ENCODE data around the gene PKD1L1.
A peak's percentile ranks its signal among the peaks of the same experiment; 100 is the strongest.

The PKD1L1 gene

GRCh38 chr7:47897831-47898230 lies 50.4 kb downstream of the PKD1L1 start:
- no peaks in the 10 kb centered on the region for H3K36me3 ChIP-seq (ENCODE audit: insufficient read depth, low read length)
- no peak overlapping the region for H3K4me3 ChIP-seq (ENCODE audit: low read depth, low read length)
- H3K79me2 ChIP-seq (ENCODE audit: control insufficient read depth, insufficient read depth, low read length, unreplicated experiment), result no peaks in the 10 kb centered on the region
- H3K27me3 ChIP-seq (ENCODE audit: insufficient read depth, low read length), result no peaks in the 10 kb centered on the region
- H2AFZ ChIP-seq (ENCODE audit: low read length, unreplicated experiment), result no peak overlapping the region
- H3K4me1 ChIP-seq (ENCODE audit: control insufficient read depth, insufficient read depth, low read length, unreplicated experiment), result peaks cover 15% of the 10 kb centered on the region
- H3K27ac ChIP-seq (ENCODE audit: low read depth, low read length), result no peak overlapping the region

GRCh38 chr7:47896809-47897423 lies 51.4 kb downstream of the PKD1L1 start:
- Histone ChIP-seq H3K36me3 (ENCODE audit: insufficient read depth, low read length) (no peaks in the 10 kb centered on the region), H3K4me3 (ENCODE audit: low read depth, low read length) (no peak overlapping the region), H3K4me1 (ENCODE audit: control insufficient read depth, insufficient read depth, low read length, unreplicated experiment) (peaks cover 6% of the 10 kb centered on the region), H3K79me2 (ENCODE audit: control insufficient read depth, insufficient read depth, low read length, unreplicated experiment) (no peaks in the 10 kb centered on the region), H3K27ac (ENCODE audit: low read depth, low read length) (no peak overlapping the region), H3K27me3 (ENCODE audit: insufficient read depth, low read length) (no peaks in the 10 kb centered on the region), H2AFZ (ENCODE audit: low read length, unreplicated experiment) (no peak overlapping the region)

- H3K27me3 ChIP-seq (ENCODE audit: insufficient read depth, low read length), result no peaks in the 10 kb centered on the region
- H2AFZ ChIP-seq (ENCODE audit: low read length, unreplicated experiment), result peak overlapping the region; percentile 3
- no peak overlapping the region for H3K4me3 ChIP-seq (ENCODE audit: low read depth, low read length)
- H3K27ac ChIP-seq (ENCODE audit: low read depth, low read length), result no peak overlapping the region
- no peaks in the 10 kb centered on the region for H3K4me1 ChIP-seq (ENCODE audit: control insufficient read depth, insufficient read depth, low read length, unreplicated experiment)
- H3K79me2 ChIP-seq (ENCODE audit: control insufficient read depth, insufficient read depth, low read length, unreplicated experiment), result no peaks in the 10 kb centered on the region
- no peaks in the 10 kb centered on the region for H3K36me3 ChIP-seq (ENCODE audit: insufficient read depth, low read length)
Measured at GRCh38 chr7:47895026-47895425, 53.2 kb downstream of the PKD1L1 start.

- Histone ChIP-seq H3K27ac (ENCODE audit: low read depth, low read length) (no peak overlapping the region), H3K27me3 (ENCODE audit: insufficient read depth, low read length) (no peaks in the 10 kb centered on the region), H3K4me1 (ENCODE audit: control insufficient read depth, insufficient read depth, low read length, unreplicated experiment) (no peaks in the 10 kb centered on the region), H3K36me3 (ENCODE audit: insufficient read depth, low read length) (no peaks in the 10 kb centered on the region), H2AFZ (ENCODE audit: low read length, unreplicated experiment) (no peak overlapping the region), H3K4me3 (ENCODE audit: low read depth, low read length) (no peak overlapping the region), H3K79me2 (ENCODE audit: control insufficient read depth, insufficient read depth, low read length, unreplicated experiment) (no peaks in the 10 kb centered on the region)
Measured at GRCh38 chr7:47893721-47894365, 54.4 kb downstream of the PKD1L1 start.

GRCh38 chr7:47893238-47893637 lies 55.0 kb downstream of the PKD1L1 start:
- H3K79me2 ChIP-seq (ENCODE audit: control insufficient read depth, insufficient read depth, low read length, unreplicated experiment), result no peaks in the 10 kb centered on the region
- no peak overlapping the region for H2AFZ ChIP-seq (ENCODE audit: low read length, unreplicated experiment)
- H3K4me3 ChIP-seq (ENCODE audit: low read depth, low read length), result no peak overlapping the region
- no peaks in the 10 kb centered on the region for H3K4me1 ChIP-seq (ENCODE audit: control insufficient read depth, insufficient read depth, low read length, unreplicated experiment)
- H3K36me3 ChIP-seq (ENCODE audit: insufficient read depth, low read length), result no peaks in the 10 kb centered on the region
- H3K27me3 ChIP-seq (ENCODE audit: insufficient read depth, low read length), result no peaks in the 10 kb centered on the region
- no peak overlapping the region for H3K27ac ChIP-seq (ENCODE audit: low read depth, low read length)

- Histone ChIP-seq H2AFZ (ENCODE audit: low read length, unreplicated experiment) (no peak overlapping the region), H3K4me1 (ENCODE audit: control insufficient read depth, insufficient read depth, low read length, unreplicated experiment) (no peaks in the 10 kb centered on the region), H3K27me3 (ENCODE audit: insufficient read depth, low read length) (no peaks in the 10 kb centered on the region), H3K36me3 (ENCODE audit: insufficient read depth, low read length) (no peaks in the 10 kb centered on the region), H3K79me2 (ENCODE audit: control insufficient read depth, insufficient read depth, low read length, unreplicated experiment) (no peaks in the 10 kb centered on the region), H3K4me3 (ENCODE audit: low read depth, low read length) (no peak overlapping the region), H3K27ac (ENCODE audit: low read depth, low read length) (no peak overlapping the region)
Measured at GRCh38 chr7:47890606-47891005, 57.7 kb downstream of the PKD1L1 start.

GRCh38 chr7:47890125-47890524 lies 58.1 kb downstream of the PKD1L1 start:
- Histone ChIP-seq H3K36me3 (ENCODE audit: insufficient read depth, low read length) (no peaks in the 10 kb centered on the region), H2AFZ (ENCODE audit: low read length, unreplicated experiment) (no peak overlapping the region), H3K4me3 (ENCODE audit: low read depth, low read length) (no peak overlapping the region), H3K79me2 (ENCODE audit: control insufficient read depth, insufficient read depth, low read length, unreplicated experiment) (no peaks in the 10 kb centered on the region), H3K27me3 (ENCODE audit: insufficient read depth, low read length) (no peaks in the 10 kb centered on the region), H3K27ac (ENCODE audit: low read depth, low read length) (no peak overlapping the region), H3K4me1 (ENCODE audit: control insufficient read depth, insufficient read depth, low read length, unreplicated experiment) (no peaks in the 10 kb centered on the region)

- H3K36me3 ChIP-seq (ENCODE audit: insufficient read depth, low read length), result no peaks in the 10 kb centered on the region
- peaks cover under 1% of the 10 kb centered on the region; the same call in 1 of the 2 replicates for H3K27me3 ChIP-seq (ENCODE audit: insufficient read depth, low read length)
- no peak overlapping the region for H3K4me3 ChIP-seq (ENCODE audit: low read depth, low read length)
- H3K79me2 ChIP-seq (ENCODE audit: control insufficient read depth, insufficient read depth, low read length, unreplicated experiment), result no peaks in the 10 kb centered on the region
- no peak overlapping the region for H3K27ac ChIP-seq (ENCODE audit: low read depth, low read length)
- H2AFZ ChIP-seq (ENCODE audit: low read length, unreplicated experiment), result no peak overlapping the region
- H3K4me1 ChIP-seq (ENCODE audit: control insufficient read depth, insufficient read depth, low read length, unreplicated experiment), result no peaks in the 10 kb centered on the region
Measured at GRCh38 chr7:47889723-47890122, 58.5 kb downstream of the PKD1L1 start.

- Histone ChIP-seq H3K27me3 (ENCODE audit: insufficient read depth, low read length) (peaks cover 10% of the 10 kb centered on the region), H2AFZ (ENCODE audit: low read length, unreplicated experiment) (no peak overlapping the region), H3K79me2 (ENCODE audit: control insufficient read depth, insufficient read depth, low read length, unreplicated experiment) (no peaks in the 10 kb centered on the region), H3K4me1 (ENCODE audit: control insufficient read depth, insufficient read depth, low read length, unreplicated experiment) (no peaks in the 10 kb centered on the region), H3K36me3 (ENCODE audit: insufficient read depth, low read length) (no peaks in the 10 kb centered on the region), H3K4me3 (ENCODE audit: low read depth, low read length) (no peak overlapping the region), H3K27ac (ENCODE audit: low read depth, low read length) (no peak overlapping the region)
Measured at GRCh38 chr7:47888371-47889265, 59.6 kb downstream of the PKD1L1 start.

GRCh38 chr7:47887016-47887640 lies 61.1 kb downstream of the PKD1L1 start:
- Histone ChIP-seq H3K27me3 (ENCODE audit: insufficient read depth, low read length) (peaks cover 13% of the 10 kb centered on the region), H2AFZ (ENCODE audit: low read length, unreplicated experiment) (no peak overlapping the region)

More at GRCh38 chr7:47887016-47887640, 61.1 kb downstream of the PKD1L1 start:
- H3K4me1 ChIP-seq (ENCODE audit: control insufficient read depth, insufficient read depth, low read length, unreplicated experiment), result no peaks in the 10 kb centered on the region
- H3K79me2 ChIP-seq (ENCODE audit: control insufficient read depth, insufficient read depth, low read length, unreplicated experiment), result no peaks in the 10 kb centered on the region
- H3K36me3 ChIP-seq (ENCODE audit: insufficient read depth, low read length), result no peaks in the 10 kb centered on the region
- H3K4me3 ChIP-seq (ENCODE audit: low read depth, low read length), result no peak overlapping the region
- H3K27ac ChIP-seq (ENCODE audit: low read depth, low read length), result no peak overlapping the region

Data from ACC112 (cell line).